OCI-LY7 (cell line): Measurements from ENCODE around the gene ANO4. TPM values are rescaled to one million over a fixed set of nuclear protein-coding genes. Genes with fewer than 3 reads are reported as not detected.
A peak's percentile ranks its signal among the peaks of the same experiment; 100 is the strongest.

Source experiments
- BruUV-seq: library from RNA; stranded (reverse); fragments of 400-500 nt; replicated peaks from 2 replicates; lab custom pipeline; 2021; lab: Mats Ljungman, UMichigan
- CTCF ChIA-PET: fragments of 300-600 bp; sonication (Branson Sonifier 250); formaldehyde crosslinking; loops from one replicate; lab custom pipeline; 2022; ENCODE audit warnings: antibody characterized with exemption; ENCODE audit not compliant: unreplicated experiment; lab: Charles Lee
- POLR2A ChIA-PET: fragments of 300-600 bp; sonication (Branson Sonifier 250); formaldehyde crosslinking; loops from one replicate; lab custom pipeline; 2022; ENCODE audit warnings: antibody characterized with exemption; lab: Charles Lee
- DNase-seq: peaks from one replicate; pipeline ENCODE4 v3.0.0-alpha.2; 2015; ENCODE audit warnings: low spot score
- H2AFZ ChIP-seq: fragments of 200-600 bp; sonication (generic), shearing (Covaris generic); 2 replicates; pipeline ENCODE4 v1.6.1; 2014; ENCODE audit warnings: mild to moderate bottlenecking, antibody characterized with exemption, low read length, moderate library complexity
- H3K27ac ChIP-seq: fragments of 200-600 bp; sonication (generic); 2 replicates; pipeline ENCODE4 v1.5.1; 2014; ENCODE audit warnings: mixed run types, low read depth, mild to moderate bottlenecking, moderate library complexity, low read length, inconsistent platforms; ENCODE audit not compliant: poor library complexity, severe bottlenecking
- H3K36me3 ChIP-seq: fragments of 200-600 bp; sonication (generic); 2 replicates; pipeline ENCODE4 v1.6.1; 2014; ENCODE audit warnings: mild to moderate bottlenecking, antibody characterized with exemption, low read length, moderate library complexity, mixed read lengths; ENCODE audit not compliant: insufficient read depth
- H3K4me1 ChIP-seq: fragments of 200-600 bp; sonication (generic); 2 replicates; pipeline ENCODE4 v1.5.1; 2014; ENCODE audit warnings: mild to moderate bottlenecking, low read length; ENCODE audit not compliant: insufficient read depth, poor library complexity, severe bottlenecking
- H3K4me2 ChIP-seq: fragments of 200-600 bp; sonication (generic); 2 replicates; pipeline ENCODE4 v1.6.1; 2014; ENCODE audit warnings: mild to moderate bottlenecking, low read length
- H3K4me3 ChIP-seq: fragments of 200-600 bp; sonication (generic); 2 replicates; pipeline ENCODE4 v1.5.1; 2014; ENCODE audit warnings: mild to moderate bottlenecking, low read depth, low read length; ENCODE audit not compliant: poor library complexity, severe bottlenecking
- H3K79me2 ChIP-seq: fragments of 200-600 bp; sonication (generic); 2 replicates; pipeline ENCODE4 v1.6.1; 2016; ENCODE audit warnings: low read depth, mild to moderate bottlenecking, low read length, moderate library complexity, mixed read lengths; ENCODE audit not compliant: insufficient read depth
- H3K9me2 ChIP-seq: fragments of 200-600 bp; sonication (generic); 2 replicates; pipeline ENCODE4 v1.6.1; 2016; ENCODE audit warnings: mild to moderate bottlenecking, low read length, mixed read lengths; ENCODE audit not compliant: insufficient read depth
- H3K9me3 ChIP-seq: fragments of 200-600 bp; sonication (generic); 2 replicates; pipeline ENCODE4 v1.6.1; 2014; ENCODE audit warnings: mild to moderate bottlenecking, mixed run types, low read length, mixed read lengths
- H4K20me1 ChIP-seq: fragments of 200-600 bp; sonication (generic); 2 replicates; pipeline ENCODE4 v1.6.1; 2014; ENCODE audit warnings: mild to moderate bottlenecking, antibody characterized with exemption, low read length, moderate library complexity, mixed read lengths; ENCODE audit not compliant: insufficient read depth
- CTCF ChIP-seq: fragments of 200-600 bp; sonication (generic); conservative IDR thresholded peaks from 2 replicates; pipeline ENCODE4 v1.5.1; 2014; ENCODE audit warnings: mild to moderate bottlenecking, antibody characterized with exemption, low read length, moderate library complexity, mixed read lengths
- EZH2phosphoT487 ChIP-seq: fragments of 200-600 bp; sonication (generic); IDR thresholded peaks from 2 replicates; pipeline ENCODE4 v1.6.1; 2018; ENCODE audit warnings: low read depth, borderline replicate concordance, mild to moderate bottlenecking, mixed run types, antibody characterized with exemption, low read length, moderate library complexity, mixed read lengths
- intact Hi-C: fragments of 100-400 bp; cut with micrococcal nuclease; formaldehyde crosslinking; loops from one replicate; pipeline ENCODE4 v1.10.0; 2022; ENCODE audit not compliant: unreplicated experiment
- total RNA-seq, 2 experiments: library from RNA; depleted of rRNA in 1 of 2; stranded (reverse); fragments of >200 nt in 1 of 2; shearing (Covaris generic) in 1 of 2; gene quantifications; 2 replicates each; pipeline ENCODE4 v1.2.3, GENCODE V29; 2014 to 2022

The ANO4 gene
- total RNA-seq, 2 experiments from 2014 or later, result not detected

- no peaks in the 10 kb centered on the region for H3K4me1 ChIP-seq
- CTCF ChIA-PET, result no interaction called here
Observed at GRCh38 chr12:101107032-101107763, 312.6 kb downstream of the ANO4 start.

GRCh38 chr12:101108130-101108529, 313.6 kb downstream of the ANO4 start:
- no peaks in the 10 kb centered on the region for H4K20me1 ChIP-seq
- intact Hi-C loops, result no loop called here
- peaks cover 5% of the 10 kb centered on the region; the same call in 1 of the 2 replicates for H3K9me3 ChIP-seq
- no peaks in the 10 kb centered on the region for H3K79me2 ChIP-seq
- no peaks in the 10 kb centered on the region for H3K9me2 ChIP-seq
- no peak overlapping the region for H3K4me2 ChIP-seq
- CTCF ChIA-PET, result no interaction called here
- H3K27ac ChIP-seq, result no peak overlapping the region
- no peak overlapping the region for H2AFZ ChIP-seq
- POLR2A ChIA-PET, result no interaction called here
- DNase-seq, result peak; percentile 1
- no peak for TF ChIP-seq CTCF
- TF ChIP-seq EZH2phosphoT487, result no peak
- no peaks in the 10 kb centered on the region for H3K36me3 ChIP-seq
- no peak overlapping the region for H3K4me3 ChIP-seq
- no TSS peak for BruUV-seq
- no peaks in the 10 kb centered on the region for H3K4me1 ChIP-seq

More at GRCh38 chr12:101107032-101107763, 312.6 kb downstream of the ANO4 start:
- BruUV-seq, result no TSS peak
- intact Hi-C loops, result no loop called here
- Histone ChIP-seq H2AFZ (no peak overlapping the region), H3K36me3 (no peaks in the 10 kb centered on the region), H4K20me1 (no peaks in the 10 kb centered on the region), H3K4me2 (no peak overlapping the region), H3K9me2 (no peaks in the 10 kb centered on the region), H3K9me3 (peaks cover 5% of the 10 kb centered on the region; the same call in 1 of the 2 replicates), H3K79me2 (no peaks in the 10 kb centered on the region), H3K4me3 (no peak overlapping the region), H3K27ac (no peak overlapping the region)
- no peak for TF ChIP-seq CTCF
- no peak for TF ChIP-seq EZH2phosphoT487
- no peak for DNase-seq
- POLR2A ChIA-PET, result interaction anchor here (0.7 kb wide), 1 partner anchor 45 kb away, joined by 3 read pairs; no protein-coding TSS in a partner anchor

- Histone ChIP-seq H4K20me1 (no peaks in the 10 kb centered on the region), H3K9me2 (no peaks in the 10 kb centered on the region), H3K79me2 (no peaks in the 10 kb centered on the region), H3K9me3 (no peaks in the 10 kb centered on the region), H3K36me3 (no peaks in the 10 kb centered on the region), H3K4me2 (no peak overlapping the region), H3K27ac (no peak overlapping the region), H2AFZ (no peak overlapping the region), H3K4me1 (no peaks in the 10 kb centered on the region), H3K4me3 (no peak overlapping the region)
- BruUV-seq, result no TSS peak
- DNase-seq, result no peak
- ChIA-PET POLR2A (no interaction called here), CTCF (no interaction called here)
- intact Hi-C loops, result no loop called here
- TF ChIP-seq CTCF (no peak), EZH2phosphoT487 (no peak)
Observed at GRCh38 chr12:101110866-101111265, 316.3 kb downstream of the ANO4 start.
